HepG2 (cell line): ENCODE data around the gene GATD1. TPM values are rescaled to one million over a fixed set of nuclear protein-coding genes. Genes with fewer than 3 reads are reported as not detected.

ENCODE experiments used
- ATF1 ChIP-seq: IDR thresholded peaks from 2 replicates; pipeline ENCODE4 v1.6.1; 2016; ENCODE audit warnings: mild to moderate bottlenecking, control low read depth
- FOXJ3 ChIP-seq: sonication (generic); formaldehyde crosslinking; IDR thresholded peaks from 2 replicates; pipeline ENCODE4 v1.4.0; 2020; ENCODE audit warnings: missing genetic modification reagents, mild to moderate bottlenecking, borderline replicate concordance
- HMG20B ChIP-seq: conservative IDR thresholded peaks from 2 replicates; pipeline ENCODE4 v1.6.1; 2016; ENCODE audit warnings: missing genetic modification reagents, missing compliant biosample characterization
- HNRNPK ChIP-seq: fragments of 200-400 bp; formaldehyde crosslinking; IDR thresholded peaks from 2 replicates; pipeline ENCODE4 v1.6.1; 2018; ENCODE audit warnings: low read length, low read depth, moderate library complexity, mild to moderate bottlenecking; ENCODE audit not compliant: poor library complexity, severe bottlenecking
- HOXA9 ChIP-seq: sonication (generic); formaldehyde crosslinking; IDR thresholded peaks from 2 replicates; pipeline ENCODE4 v1.8.1; 2022; ENCODE audit warnings: missing genetic modification reagents, mild to moderate bottlenecking, moderate library complexity, borderline replicate concordance
- KLF11 ChIP-seq: IDR thresholded peaks from 2 replicates; pipeline ENCODE4 v1.6.1; 2016; ENCODE audit warnings: missing compliant biosample characterization
- KMT2A ChIP-seq: sonication (generic); formaldehyde crosslinking; IDR thresholded peaks from 2 replicates; pipeline ENCODE4 v1.4.0; 2020; ENCODE audit warnings: missing genetic modification reagents
- MBD4 ChIP-seq: IDR thresholded peaks from 2 replicates; pipeline ENCODE4 v1.6.1; 2012; ENCODE audit warnings: low read length, inconsistent platforms, borderline replicate concordance
- NFKB2 ChIP-seq: sonication (generic); formaldehyde crosslinking; IDR thresholded peaks from 2 replicates; pipeline ENCODE4 v1.4.0; 2020; ENCODE audit warnings: missing genetic modification reagents, borderline replicate concordance
- NR2F1 ChIP-seq, 2 experiments: fragments of 450-650 bp in 1 of 2; formaldehyde crosslinking in 1 of 2; IDR thresholded peaks; 2 replicates each; pipeline versions ENCODE4 v1.5.0 to v1.6.1; 2016 to 2020; ENCODE audit warnings: mild to moderate bottlenecking in 1 of 2, missing compliant biosample characterization in 1 of 2, missing genetic modification reagents in 1 of 2, moderate library complexity in 1 of 2
- PAWR ChIP-seq: sonication (generic); formaldehyde crosslinking; IDR thresholded peaks from 2 replicates; pipeline ENCODE4 v1.4.0; 2020; ENCODE audit warnings: missing genetic modification reagents, mild to moderate bottlenecking, borderline replicate concordance
- PAX8 ChIP-seq: sonication (generic); formaldehyde crosslinking; IDR thresholded peaks from 2 replicates; pipeline ENCODE4 v1.8.0; 2022; ENCODE audit warnings: mild to moderate bottlenecking, missing genetic modification reagents, borderline replicate concordance
- PLRG1 ChIP-seq: fragments of 450-650 bp; conservative IDR thresholded peaks from 2 replicates; pipeline ENCODE4 v1.6.1; 2016
- PRMT3 ChIP-seq: sonication (generic); formaldehyde crosslinking; IDR thresholded peaks from 2 replicates; pipeline ENCODE4 v1.8.1; 2022; ENCODE audit warnings: low read depth, mild to moderate bottlenecking, moderate library complexity, missing genetic modification reagents, borderline replicate concordance
- PRPF4 ChIP-seq: fragments of 200-400 bp; formaldehyde crosslinking; IDR thresholded peaks from 2 replicates; pipeline ENCODE4 v1.6.1; 2016; ENCODE audit warnings: low read length, low read depth; ENCODE audit not compliant: poor library complexity, severe bottlenecking
- RAD21 ChIP-seq: fragments of 450-650 bp; formaldehyde crosslinking; IDR thresholded peaks from 2 replicates; pipeline ENCODE4 v1.5.0; 2020; ENCODE audit warnings: mild to moderate bottlenecking
- SAP130 ChIP-seq: IDR thresholded peaks from 2 replicates; pipeline ENCODE4 v1.6.1; 2016; ENCODE audit warnings: low read depth
- SIN3A ChIP-seq: IDR thresholded peaks from 2 replicates; pipeline ENCODE4 v1.6.1; 2011; ENCODE audit warnings: low read depth, mild to moderate bottlenecking, control low read depth, low read length, borderline replicate concordance
- SOX13 ChIP-seq, 3 experiments: fragments of 450-650 bp in 1 of 3; sonication (generic) in 1 of 3; formaldehyde crosslinking in 1 of 3; IDR thresholded peaks in 2 of 3; conservative IDR thresholded peaks in 1 of 3; 2 replicates each; pipeline versions ENCODE4 v1.5.0 to v1.6.1; 2016 to 2020; ENCODE audit warnings: antibody characterized with exemption in 1 of 3, mild to moderate bottlenecking in 1 of 3, missing compliant biosample characterization in 1 of 3, missing genetic modification reagents in 1 of 3, moderate library complexity in 1 of 3
- SP2 ChIP-seq: sonication (generic); formaldehyde crosslinking; IDR thresholded peaks from 2 replicates; pipeline ENCODE4 v1.5.1; 2020; ENCODE audit warnings: mild to moderate bottlenecking, missing genetic modification reagents
- TOE1 ChIP-seq: sonication (generic); formaldehyde crosslinking; IDR thresholded peaks from 2 replicates; pipeline ENCODE4 v1.4.0; 2020; ENCODE audit warnings: mild to moderate bottlenecking, missing genetic modification reagents
- ZNF264 ChIP-seq: sonication (generic); formaldehyde crosslinking; IDR thresholded peaks from 2 replicates; pipeline ENCODE4 v1.4.0; 2020; ENCODE audit warnings: missing genetic modification reagents
- ZNF280B ChIP-seq: sonication (generic); formaldehyde crosslinking; IDR thresholded peaks from 2 replicates; pipeline ENCODE4 v1.5.0; 2020; ENCODE audit warnings: missing genetic modification reagents, mild to moderate bottlenecking, borderline replicate concordance
- ZNF3 ChIP-seq: IDR thresholded peaks from 2 replicates; pipeline ENCODE4 v1.7.0; 2017; ENCODE audit warnings: inconsistent platforms
- ZNF335 ChIP-seq: sonication (generic); formaldehyde crosslinking; IDR thresholded peaks from 2 replicates; pipeline ENCODE4 v1.4.0; 2020; ENCODE audit warnings: missing genetic modification reagents
- ZNF446 ChIP-seq: sonication (generic); formaldehyde crosslinking; IDR thresholded peaks from 2 replicates; pipeline ENCODE4 v1.5.0; 2020; ENCODE audit warnings: mild to moderate bottlenecking, missing genetic modification reagents
- ZNF451 ChIP-seq: sonication (generic); formaldehyde crosslinking; IDR thresholded peaks from 2 replicates; pipeline ENCODE4 v1.5.0; 2020; ENCODE audit warnings: mild to moderate bottlenecking, missing genetic modification reagents
- ZNF556 ChIP-seq: sonication (generic); formaldehyde crosslinking; IDR thresholded peaks from 2 replicates; pipeline ENCODE4 v1.4.0; 2020; ENCODE audit warnings: mild to moderate bottlenecking, missing genetic modification reagents, borderline replicate concordance
- ZNF570 ChIP-seq: sonication (generic); formaldehyde crosslinking; IDR thresholded peaks from 2 replicates; pipeline ENCODE4 v1.4.0; 2020; ENCODE audit warnings: mild to moderate bottlenecking, missing genetic modification reagents, borderline replicate concordance
- ZNF616 ChIP-seq: sonication (generic); formaldehyde crosslinking; IDR thresholded peaks from 2 replicates; pipeline ENCODE4 v1.5.0; 2020; ENCODE audit warnings: low read depth, mild to moderate bottlenecking, missing genetic modification reagents
- polyA plus RNA-seq, 8 experiments: library from polyadenylated mRNA; depleted of rRNA in 3 of 8; stranded (reverse) in 7 of 8; unstranded in 1 of 8; fragments of >200 nt; fragmentation: Illumina TruSeq in 4 of 8; extraction: Trizol in 4 of 8; gene quantifications; 2 replicates each; pipeline versions ENCODE4 v1.2.1 to v1.2.3, GENCODE V29; 2011 to 2016; ENCODE audit warnings: low read depth in 4 of 8, missing spikeins in 1 of 8, mixed read lengths in 1 of 8; ENCODE audit not compliant: insufficient read depth in 1 of 8
- total RNA-seq, 5 experiments: library from RNA; depleted of rRNA; stranded (reverse); fragments of >200 nt; fragmentation: Illumina TruSeq; extraction: Trizol; gene quantifications; 2 replicates each; pipeline ENCODE4 v1.2.3, GENCODE V29; 2016; ENCODE audit warnings: low read depth in 1 of 5

The GATD1 gene
- total and polyA plus RNA-seq, 2 of the 13 experiments (the other 11 are each of a cell fraction or from before 2014, with no cell fraction given), result 31.3 to 60.5 TPM

GRCh38 chr11:819943-820649 lies 42.8 kb upstream of the GATD1 start (continued):
- TF ChIP-seq ZNF446 (no peak), TOE1 (CRISPR knock-in tag) (no peak), SP2 (CRISPR knock-in tag) (0 out of 2 replicates have a peak, but pooled peaks have one; percentile 28), ZNF335 (CRISPR knock-in tag) (peak; percentile 93), MBD4 (no peak), RAD21 (no peak), NFKB2 (no peak), PRPF4 (no peak), SAP130 (CRISPR knock-in tag) (peak; percentile 59), ZNF280B (CRISPR knock-in tag) (no peak), ZNF556 (no peak), ATF1 (CRISPR knock-in tag) (no peak), PAX8 (CRISPR knock-in tag) (no peak), KMT2A (CRISPR knock-in tag) (no peak), KLF11 (CRISPR knock-in tag) (no peak), ZNF451 (CRISPR knock-in tag) (no peak), ZNF616 (no peak), ZNF264 (CRISPR knock-in tag) (0 out of 2 replicates have a peak, but pooled peaks have one; percentile 28), HOXA9 (no peak), NR2F1 (CRISPR knock-in tag; IDR thresholded peaks at IDR 0.05) (no peak), ZNF570 (CRISPR knock-in tag) (no peak), PAWR (CRISPR knock-in tag) (no peak), PRMT3 (CRISPR knock-in tag) (no peak), HNRNPK (no peak), HMG20B (CRISPR knock-in tag) (no peak), SOX13 (IDR thresholded peaks at IDR 0.05) (no peak), SOX13 (CRISPR knock-in tag; conservative IDR thresholded peaks at IDR 0.05 in 1 of 2, IDR thresholded peaks at IDR 0.05 in 1 of 2) (no peak), FOXJ3 (CRISPR knock-in tag) (0 out of 2 replicates have a peak, but pooled peaks have one; percentile 14), ZNF3 (CRISPR knock-in tag) (no peak), PLRG1 (no peak), SIN3A (peak; percentile 50; the same call in 1 of the 2 replicates)
